ENCODE results near the gene RBM19.
"Not testable (repeated sequence)": the region's sequence is repeated elsewhere in the genome, so short reads cannot be mapped to it uniquely, and the experiment has no call there.

The RBM19 gene

GRCh38 chr12:113930249-113930648, 35.9 kb downstream of the RBM19 start:
- no peak for DNase-seq

DNA sequence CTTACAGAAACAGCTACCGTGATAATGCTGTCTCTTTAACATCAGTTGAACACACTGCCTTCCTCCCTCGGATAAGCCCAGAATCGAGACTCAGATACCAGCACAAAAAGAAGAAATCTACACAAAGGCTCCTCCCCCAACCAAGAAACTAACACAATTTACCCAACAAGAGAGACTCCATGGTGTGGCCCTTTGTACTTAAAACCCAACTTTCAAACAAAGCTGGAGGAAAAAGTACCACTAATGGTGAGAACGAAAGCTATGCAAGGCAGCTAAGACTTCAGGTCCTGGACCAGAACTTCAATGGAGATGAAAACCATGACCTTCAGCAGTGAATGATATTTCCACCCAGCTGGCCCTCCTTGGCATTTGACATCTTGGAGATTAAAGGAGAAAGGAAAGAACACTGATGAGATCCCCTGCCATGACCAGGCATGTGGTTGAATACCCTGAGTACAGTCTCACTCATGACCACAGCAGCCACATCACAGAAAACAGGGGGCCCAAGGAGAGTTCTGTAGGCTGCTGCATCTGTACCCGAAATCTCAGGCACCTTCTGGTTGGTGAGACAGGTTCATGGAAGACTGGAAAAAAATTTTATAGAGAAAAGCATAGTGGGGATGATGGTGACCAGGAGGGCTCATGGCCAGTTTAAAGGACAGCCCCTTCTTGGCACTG, 36.7 kb downstream of the RBM19 start:
- DNase-seq, result no peak

- DNase-seq, result no peak
Measured at GRCh38 chr12:113926788-113927187, 39.3 kb downstream of the RBM19 start.

DNA sequence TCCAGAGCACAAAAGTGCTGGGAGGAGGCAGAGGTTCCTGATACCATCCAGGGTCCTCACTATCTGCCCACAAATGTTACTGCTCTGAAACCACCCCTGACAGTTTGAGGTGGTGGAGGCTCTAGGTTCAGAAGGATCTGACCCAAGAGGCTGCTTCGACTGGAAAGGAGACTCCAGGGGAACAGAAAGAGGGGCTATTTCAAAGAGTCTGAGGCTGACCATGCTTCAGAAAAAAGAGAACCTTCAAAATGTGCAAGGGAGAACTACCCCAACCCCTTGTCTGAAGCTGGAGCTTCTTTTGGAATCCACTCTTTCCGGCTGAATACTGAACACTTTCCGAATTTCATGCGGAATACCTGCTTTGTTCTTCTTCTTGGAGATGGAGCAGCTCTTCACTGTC, 41.8 kb downstream of the RBM19 start:
- DNase-seq, result no peak

DNA sequence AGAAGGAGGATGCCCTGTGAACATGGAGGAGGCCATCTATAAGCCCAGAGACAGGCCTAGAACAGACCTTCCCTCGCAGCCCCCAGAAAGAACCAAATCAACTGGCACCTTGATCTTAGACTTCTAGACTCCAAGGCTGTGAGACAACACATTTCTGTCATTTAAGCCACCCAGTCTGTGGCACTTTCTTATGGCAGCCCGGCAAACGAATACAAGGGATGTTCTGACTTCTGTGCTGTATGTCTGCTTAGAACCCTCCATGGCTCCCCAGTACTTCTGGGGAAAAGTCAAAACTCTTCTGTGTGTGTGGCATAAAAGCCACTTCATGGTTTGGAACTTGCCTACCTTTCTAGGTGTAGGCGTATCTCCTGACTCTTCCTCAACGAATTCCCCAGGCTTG, 42.9 kb downstream of the RBM19 start:
- no peak for DNase-seq

- no peak for DNase-seq
Measured at GRCh38 chr12:113921430-113921829, 44.7 kb downstream of the RBM19 start.

DNA sequence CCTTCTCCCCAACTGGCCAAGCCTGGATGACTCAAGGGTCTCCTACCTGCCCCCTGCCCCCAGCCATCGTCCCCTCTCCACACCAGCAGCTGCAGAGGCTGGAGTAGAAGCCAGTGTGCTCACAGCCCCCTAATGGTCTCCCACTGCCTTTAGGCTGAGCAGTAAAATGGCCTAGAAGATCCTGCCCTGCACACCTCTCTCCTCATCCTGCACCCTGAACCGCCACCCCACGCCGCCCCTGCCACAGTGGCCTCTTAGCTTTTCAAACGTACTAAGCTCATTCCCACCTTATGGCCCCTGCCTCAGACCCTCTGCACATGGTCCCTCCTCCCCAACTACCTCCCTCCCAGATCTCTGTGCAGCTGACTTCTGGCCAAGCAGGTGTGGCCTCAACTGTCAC, 46.3 kb downstream of the RBM19 start:
- DNase-seq, result no peak

DNA sequence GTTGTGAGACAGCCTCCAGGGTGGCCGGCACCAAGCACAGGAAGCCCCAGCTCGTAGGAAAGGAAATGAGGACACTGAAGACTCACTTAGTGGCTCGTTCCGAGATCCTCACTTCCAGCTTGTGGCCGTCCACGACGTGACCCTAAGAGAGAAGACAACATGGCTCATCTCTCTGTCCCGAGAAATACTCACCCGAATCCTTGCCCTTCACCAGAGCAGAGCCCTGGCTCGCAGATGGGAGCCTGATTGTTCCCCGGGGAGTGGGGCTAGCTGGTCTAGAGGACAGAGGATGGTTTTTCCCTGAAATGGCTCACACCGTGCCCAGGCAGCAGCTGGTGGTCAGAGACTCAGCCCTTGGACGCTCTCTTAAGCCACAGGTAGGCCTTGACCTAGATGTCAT, 47.8 kb downstream of the RBM19 start:
- DNase-seq, result no peak

- no peak for DNase-seq
Measured at GRCh38 chr12:113917393-113917792, 48.7 kb downstream of the RBM19 start.

GRCh38 chr12:113914806-113915205, 51.3 kb downstream of the RBM19 start:
- DNase-seq, result no peak

- DNase-seq, result no peak
Measured at GRCh38 chr12:113914176-113914575, 51.9 kb downstream of the RBM19 start.

- DNase-seq, result no peak
Measured at GRCh38 chr12:113912760-113913329, 53.3 kb downstream of the RBM19 start.

DNA sequence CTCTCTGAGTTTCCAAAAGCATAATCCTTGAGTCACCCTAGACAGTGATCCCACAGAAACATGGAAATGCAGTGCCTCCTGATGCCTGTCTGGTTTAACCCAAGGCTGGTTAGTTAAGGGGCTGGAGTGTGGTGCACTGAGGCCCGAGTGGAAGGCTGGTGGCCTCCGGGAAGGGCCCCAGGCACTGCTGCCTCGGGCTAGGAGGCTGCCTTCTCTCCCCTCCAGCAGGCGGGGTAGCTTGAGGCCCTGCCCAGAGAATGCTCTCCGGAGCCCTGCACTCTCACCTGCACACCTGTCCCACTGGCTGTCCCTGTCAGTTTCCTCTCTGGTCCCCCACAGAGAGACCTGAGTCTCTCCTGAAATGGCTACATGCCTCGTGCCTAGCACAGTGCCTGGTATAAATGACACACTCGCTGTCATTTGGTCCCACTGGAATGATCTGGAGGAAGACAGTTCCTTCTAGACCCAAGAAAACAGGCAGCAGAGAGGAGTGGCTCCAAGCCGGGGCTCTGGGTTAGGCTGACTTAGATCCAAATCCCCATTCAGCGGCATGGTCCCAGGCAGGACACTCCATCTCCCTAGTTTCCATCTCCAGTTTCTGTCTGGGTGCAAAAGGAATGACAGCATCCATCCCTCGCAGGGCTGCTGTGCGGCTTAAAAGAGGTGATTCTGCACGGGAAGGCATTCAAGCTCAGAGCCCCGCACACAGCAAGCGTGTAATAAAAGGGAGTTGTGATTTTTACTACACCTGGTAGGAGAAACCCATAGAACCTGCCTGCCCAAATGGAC, 54.0 kb downstream of the RBM19 start:
- DNase-seq, result no peak

DNA sequence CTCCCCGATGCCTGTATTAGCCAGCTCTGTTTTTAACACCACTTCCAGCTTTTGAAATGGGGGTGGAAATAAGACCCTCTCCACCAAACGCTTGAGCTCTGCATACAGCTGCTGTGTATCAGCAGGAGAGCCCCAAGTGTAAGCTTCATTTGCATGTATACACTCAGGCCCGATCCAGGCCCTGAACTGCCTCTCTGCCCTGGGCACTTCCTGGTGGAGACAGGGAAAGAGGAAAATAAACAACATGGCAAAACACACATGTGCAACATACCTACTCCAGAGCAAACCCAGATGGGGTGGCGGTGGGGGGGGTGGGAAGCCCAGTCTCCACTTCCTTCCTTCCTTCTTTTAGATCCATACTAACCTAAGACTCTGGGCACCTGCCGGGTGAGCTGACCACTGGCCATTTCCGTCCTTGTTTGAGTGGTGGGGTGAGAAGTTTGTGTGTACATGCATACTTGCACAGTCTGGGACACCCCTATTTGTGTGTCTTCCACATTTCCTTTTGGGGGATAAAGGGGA, 55.3 kb downstream of the RBM19 start:
- DNase-seq, result no peak

- no peak for DNase-seq
Measured at GRCh38 chr12:113909776-113910420, 56.2 kb downstream of the RBM19 start.

GRCh38 chr12:113908584-113909100, 57.5 kb downstream of the RBM19 start:
- no peak for DNase-seq

- no peak for DNase-seq
Measured at GRCh38 chr12:113907446-113908180, 58.5 kb downstream of the RBM19 start.

DNA sequence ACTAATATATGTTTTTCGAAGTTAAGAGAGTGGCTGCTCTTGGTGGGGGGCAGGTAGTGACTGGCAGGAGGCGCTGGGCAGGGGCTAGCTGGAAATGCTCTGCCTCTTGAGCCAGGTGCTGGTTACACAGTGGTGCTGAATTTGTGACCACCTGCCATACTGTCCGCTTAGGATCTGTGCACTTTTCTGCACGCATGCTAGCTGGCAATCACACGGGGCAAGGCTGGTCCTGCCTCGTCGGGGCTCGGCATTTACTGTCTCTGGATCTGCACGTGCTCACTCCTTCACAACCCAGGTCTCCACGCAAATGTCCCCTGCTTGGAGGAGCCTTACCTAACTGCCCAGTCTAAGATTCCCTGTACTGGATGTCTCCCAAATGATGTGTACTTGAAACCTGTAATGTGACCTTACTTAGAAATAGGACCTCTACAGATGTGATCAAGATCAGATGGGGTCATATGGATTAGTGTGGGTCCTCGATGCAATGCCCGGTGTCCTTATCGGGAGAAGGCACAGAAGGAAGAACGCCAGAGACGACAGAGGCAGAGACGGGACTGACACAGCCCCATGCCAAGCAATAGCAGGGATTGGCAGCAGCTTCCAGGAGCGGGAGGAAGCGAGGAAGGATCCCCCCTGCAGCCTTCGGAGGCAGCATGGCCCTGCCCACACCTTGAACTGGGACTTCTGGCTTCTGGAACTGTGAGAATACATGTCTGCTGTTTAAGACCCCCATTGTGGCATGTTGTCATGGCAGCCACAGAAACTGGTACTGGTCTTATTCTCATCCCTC, 59.5 kb downstream of the RBM19 start:
- no peak for DNase-seq

DNA sequence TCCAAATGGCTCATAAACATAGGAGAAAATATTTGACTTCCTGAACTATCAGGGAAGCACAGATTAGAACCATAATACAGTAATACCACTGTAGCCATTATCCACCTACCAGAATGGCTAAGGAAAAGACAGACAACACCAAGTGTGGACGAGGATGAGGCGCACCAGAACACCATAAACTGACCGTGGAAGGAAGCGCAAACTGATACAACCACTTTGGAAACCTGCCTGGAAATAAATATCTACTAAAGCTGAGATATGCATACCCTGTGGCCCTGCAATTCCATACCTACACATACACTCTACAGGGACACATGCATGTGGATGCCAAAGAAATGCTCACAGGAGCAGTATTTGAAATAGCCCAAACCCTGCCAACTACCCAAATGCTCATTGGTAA, 60.3 kb downstream of the RBM19 start:
- DNase-seq, result no peak

DNA sequence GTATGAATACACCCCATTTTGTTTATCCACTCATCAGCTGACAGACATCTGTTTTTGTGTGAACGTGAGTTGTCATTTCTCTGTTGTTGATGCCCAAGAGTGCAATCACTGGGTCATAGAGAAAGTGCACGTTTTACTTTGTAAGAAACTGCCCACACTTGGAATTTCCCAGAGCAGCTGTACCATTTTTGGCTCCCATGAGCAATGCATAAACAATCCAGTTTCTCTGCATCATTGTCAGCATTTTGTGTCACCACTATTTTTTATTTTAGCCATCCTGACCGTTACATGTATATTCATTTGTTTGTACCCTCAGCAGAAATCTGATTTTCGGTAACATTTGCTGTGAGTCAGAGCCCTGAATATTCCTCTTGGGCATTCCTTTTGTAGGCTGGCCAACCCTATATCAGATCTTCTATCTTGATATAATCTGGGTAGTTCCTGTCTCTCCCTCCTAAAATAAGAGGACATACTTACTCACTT, 62.7 kb downstream of the RBM19 start:
- DNase-seq, result no peak

- DNase-seq, result not testable (repeated sequence)
Measured at GRCh38 chr12:113901319-113901718, 64.8 kb downstream of the RBM19 start.

DNA sequence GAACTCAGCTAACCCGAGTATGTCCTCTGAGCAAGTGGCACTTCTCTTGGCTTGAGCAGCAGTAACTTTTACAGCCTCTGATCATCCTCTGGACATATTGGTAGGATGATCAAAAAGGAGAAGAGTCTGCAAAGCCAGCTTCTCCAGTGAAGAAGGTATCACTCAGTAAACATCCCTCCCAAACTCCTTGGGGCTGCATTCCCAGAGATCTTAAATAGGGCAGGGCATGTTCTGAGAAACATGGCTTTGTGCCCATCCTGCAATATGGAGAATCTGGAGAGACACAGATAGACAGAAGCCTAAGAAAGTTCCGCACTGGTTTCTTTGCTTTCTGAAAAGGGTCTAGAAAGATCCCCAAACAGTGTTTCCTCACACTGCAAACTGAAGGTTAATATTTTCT, 65.4 kb downstream of the RBM19 start:
- no peak for DNase-seq
